RWPE2 (cell line): ENCODE results near the gene PLGLB1.
"Not testable (repeated sequence)": the region's sequence is repeated elsewhere in the genome, so short reads cannot be mapped to it uniquely, and the experiment has no call there.

Experiments used
- ATAC-seq: fragments of 200-7000 bp; cut with Tn5 transposase; 3 replicates; pipeline ENCODE4 v1.9.1; 2021; ENCODE audit warnings: low read depth
- DNase-seq: peaks from one replicate; pipeline ENCODE4 v3.0.0-alpha.2; 2020; ENCODE audit warnings: low spot score
- H3K27ac ChIP-seq: fragments of 450-650 bp; 2 replicates; pipeline ENCODE4 v1.5.1; 2017; ENCODE audit warnings: mild to moderate bottlenecking; ENCODE audit not compliant: poor library complexity, severe bottlenecking
- H3K27me3 ChIP-seq: fragments of 250-450 bp; sonication (Bioruptor Pico); 2 replicates; pipeline ENCODE4 v1.5.1; 2021; ENCODE audit warnings: mild to moderate bottlenecking, moderate library complexity; ENCODE audit not compliant: insufficient read depth, poor library complexity, severe bottlenecking
- H3K36me3 ChIP-seq: fragments of 250-450 bp; sonication (Bioruptor Pico); 2 replicates; pipeline ENCODE4 v1.5.1; 2020; ENCODE audit warnings: low read depth, mild to moderate bottlenecking, moderate library complexity
- H3K4me1 ChIP-seq: fragments of 250-450 bp; sonication (Bioruptor Pico); 2 replicates; pipeline ENCODE4 v1.5.1; 2021; ENCODE audit warnings: mild to moderate bottlenecking, moderate library complexity; ENCODE audit not compliant: insufficient read depth, poor library complexity, severe bottlenecking
- H3K4me3 ChIP-seq: fragments of 250-450 bp; sonication (Bioruptor Pico); 2 replicates; pipeline ENCODE4 v1.5.1; 2021; ENCODE audit warnings: mild to moderate bottlenecking, moderate library complexity; ENCODE audit not compliant: severe bottlenecking
- H3K9me3 ChIP-seq: fragments of 250-450 bp; sonication (Bioruptor Pico); 2 replicates; pipeline ENCODE4 v1.5.1; 2021; ENCODE audit warnings: mild to moderate bottlenecking, moderate library complexity; ENCODE audit not compliant: severe bottlenecking

The PLGLB1 gene

DNA sequence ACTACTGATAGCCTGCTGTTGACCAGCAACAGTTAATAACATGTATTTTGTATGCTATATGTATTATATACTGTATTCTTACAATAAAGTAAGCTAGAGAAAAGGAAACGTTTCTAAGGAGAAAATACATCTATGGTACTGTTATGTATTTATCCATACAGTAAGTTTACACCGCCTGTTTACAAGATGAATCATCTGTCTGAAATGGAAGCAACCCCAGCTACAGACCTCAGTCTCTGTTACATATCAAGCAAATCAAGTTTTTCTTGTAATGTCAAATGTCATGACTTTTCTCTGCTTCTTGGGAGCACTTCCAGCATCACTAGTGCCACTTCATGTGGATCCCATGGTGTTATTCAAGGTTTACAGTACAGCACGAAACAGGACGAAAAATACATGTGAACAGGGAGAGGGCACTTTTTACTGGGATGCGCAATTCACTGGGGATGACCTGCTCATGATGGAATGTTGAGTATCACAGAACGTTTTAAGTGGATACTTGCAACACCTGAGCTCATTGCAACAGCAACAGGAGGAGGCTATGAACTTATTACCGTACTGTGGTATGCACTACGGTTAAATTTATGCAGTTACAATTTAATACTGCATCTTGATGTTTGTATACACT, 2.5 kb upstream of the PLGLB1 start:
- DNase-seq, H3K27ac ChIP-seq, H3K27me3 ChIP-seq, H3K9me3 ChIP-seq, H3K36me3 ChIP-seq, H3K4me1 ChIP-seq, H3K4me3 ChIP-seq: not testable (repeated sequence)
- ATAC-seq: peak; percentile 75

DNA sequence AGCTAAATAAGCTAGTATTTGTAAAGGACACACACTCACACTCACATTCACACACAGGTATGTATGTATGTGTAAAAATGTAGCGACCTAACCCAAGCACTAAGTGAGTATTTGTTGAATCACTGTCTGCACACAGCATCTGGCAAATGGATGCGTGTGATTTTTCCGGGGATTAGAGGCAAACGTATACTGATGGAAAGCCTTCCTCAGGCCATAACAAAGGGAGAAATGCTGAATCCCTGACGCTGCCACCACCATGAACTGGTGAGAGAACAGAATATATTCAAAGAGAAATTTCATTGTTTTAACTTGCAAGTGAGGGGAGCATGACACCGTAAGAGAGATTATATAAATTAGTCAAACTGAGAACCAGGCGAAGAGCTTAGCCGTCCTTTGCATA, 601 bp downstream of the PLGLB1 start:
- H3K36me3 ChIP-seq, H3K27me3 ChIP-seq, H3K27ac ChIP-seq, DNase-seq, H3K4me3 ChIP-seq, H3K4me1 ChIP-seq, H3K9me3 ChIP-seq, ATAC-seq: not testable (repeated sequence)

GRCh38 chr2:87019053-87019452, 2.6 kb downstream of the PLGLB1 start:
- DNase-seq, H3K36me3 ChIP-seq, H3K27ac ChIP-seq, H3K9me3 ChIP-seq, H3K4me3 ChIP-seq, H3K4me1 ChIP-seq, H3K27me3 ChIP-seq, ATAC-seq: not testable (repeated sequence)

DNA sequence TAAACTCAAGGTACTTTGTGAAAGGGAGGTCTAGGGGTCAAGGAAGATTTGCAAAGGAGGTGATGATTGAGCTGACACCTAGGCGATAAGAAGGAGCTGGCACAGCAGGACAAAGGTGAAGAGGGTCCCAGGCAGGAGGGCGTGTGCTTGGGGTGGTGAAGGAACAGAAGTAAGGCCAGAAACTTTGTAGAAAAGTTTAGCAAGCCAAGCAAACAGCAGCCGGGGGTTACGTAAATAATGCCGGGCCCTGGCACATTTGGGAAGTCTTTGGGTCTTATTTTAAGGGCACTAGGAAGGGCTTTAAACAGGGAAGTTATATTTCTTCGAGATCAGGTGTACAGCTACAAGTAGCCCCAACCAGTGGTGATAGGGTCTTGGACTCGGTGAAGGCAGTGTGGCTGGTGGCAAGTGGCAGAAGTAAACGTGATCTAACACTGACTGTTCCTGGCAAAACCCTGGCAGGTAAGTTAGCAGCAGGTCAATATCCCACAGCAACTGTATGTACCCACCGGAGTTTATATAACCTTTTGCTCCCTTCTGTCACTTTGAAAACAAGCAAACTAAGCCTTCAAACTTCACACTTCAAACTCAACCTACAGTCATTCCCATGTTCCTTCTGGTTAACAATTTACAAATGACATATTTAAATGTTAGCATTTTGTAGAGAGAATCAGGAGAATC, 7.0 kb downstream of the PLGLB1 start:
- DNase-seq, ATAC-seq, H3K9me3 ChIP-seq, H3K4me1 ChIP-seq, H3K27ac ChIP-seq, H3K27me3 ChIP-seq, H3K4me3 ChIP-seq, H3K36me3 ChIP-seq: not testable (repeated sequence)

- not testable (repeated sequence) for H3K4me1 ChIP-seq, H3K27me3 ChIP-seq, ATAC-seq, H3K36me3 ChIP-seq, DNase-seq, H3K4me3 ChIP-seq, H3K27ac ChIP-seq, H3K9me3 ChIP-seq
Measured at GRCh38 chr2:87004398-87004797, 17.2 kb downstream of the PLGLB1 start.
